OCI-LY1 (cell line): ENCODE measurements around the gene SPAG9.
"Not testable (repeated sequence)": the region's sequence is repeated elsewhere in the genome, so short reads cannot be mapped to it uniquely, and the experiment has no call there.

Experiments used
- H2AFZ ChIP-seq: fragments of 200-600 bp; sonication (generic), shearing (Covaris generic); 2 replicates; pipeline ENCODE4 v1.6.0; 2014; ENCODE audit warnings: antibody characterized with exemption, mild to moderate bottlenecking, low read length
- H3F3A ChIP-seq: fragments of 200-600 bp; sonication (generic), shearing (Covaris generic); 2 replicates; pipeline ENCODE4 v1.6.0; 2014; ENCODE audit warnings: mild to moderate bottlenecking, antibody characterized with exemption, low read length, moderate library complexity; ENCODE audit not compliant: insufficient read depth
- H3K27ac ChIP-seq: fragments of 200-600 bp; sonication (generic); 2 replicates; pipeline ENCODE4 v1.5.1; 2014; ENCODE audit warnings: low read length, mixed run types, mild to moderate bottlenecking, low read depth; ENCODE audit not compliant: poor library complexity, severe bottlenecking
- H3K27me3 ChIP-seq: fragments of 200-600 bp; sonication (generic); 2 replicates; pipeline ENCODE4 v1.6.0; 2014; ENCODE audit warnings: antibody characterized with exemption, mild to moderate bottlenecking, low read length, moderate library complexity; ENCODE audit not compliant: insufficient read depth
- H3K36me3 ChIP-seq: fragments of 200-600 bp; sonication (generic); 2 replicates; pipeline ENCODE4 v1.6.1; 2014; ENCODE audit warnings: mild to moderate bottlenecking, antibody characterized with exemption, low read length, moderate library complexity, mixed read lengths; ENCODE audit not compliant: insufficient read depth
- H3K4me1 ChIP-seq: fragments of 200-600 bp; sonication (generic); 2 replicates; pipeline ENCODE4 v1.5.1; 2014; ENCODE audit warnings: mild to moderate bottlenecking, low read length, moderate library complexity; ENCODE audit not compliant: insufficient read depth, severe bottlenecking
- H3K4me2 ChIP-seq: fragments of 200-600 bp; sonication (generic), shearing (Covaris generic); 2 replicates; pipeline ENCODE4 v1.6.1; 2014; ENCODE audit warnings: low read length
- H3K4me3 ChIP-seq: fragments of 200-600 bp; sonication (generic); 2 replicates; pipeline ENCODE4 v1.5.1; 2014; ENCODE audit warnings: low read length, low read depth, mild to moderate bottlenecking, mixed read lengths; ENCODE audit not compliant: poor library complexity, severe bottlenecking
- H3K79me2 ChIP-seq: fragments of 200-600 bp; shearing (Covaris generic); 2 replicates; pipeline ENCODE4 v1.6.1; 2016; ENCODE audit warnings: mixed run types, low read length, mixed read lengths; ENCODE audit not compliant: insufficient read depth
- H3K9ac ChIP-seq: fragments of 200-600 bp; sonication (generic), shearing (Covaris generic); 2 replicates; pipeline ENCODE4 v1.6.1; 2014; ENCODE audit warnings: mild to moderate bottlenecking, low read length, mixed read lengths
- H3K9me2 ChIP-seq: fragments of 200-600 bp; sonication (generic), shearing (Covaris generic); 2 replicates; pipeline ENCODE4 v1.6.1; 2014; ENCODE audit warnings: low read depth, mild to moderate bottlenecking, low read length, mixed read lengths
- H3K9me3 ChIP-seq: fragments of 200-600 bp; shearing (Covaris generic); 2 replicates; pipeline ENCODE4 v1.6.1; 2014; ENCODE audit warnings: low read length, mixed read lengths
- H4K20me1 ChIP-seq: fragments of 200-600 bp; sonication (generic), shearing (Covaris generic); 2 replicates; pipeline ENCODE4 v1.6.0; 2016; ENCODE audit warnings: mild to moderate bottlenecking, low read length; ENCODE audit not compliant: insufficient read depth
- EZH2 ChIP-seq: fragments of 200-600 bp; sonication (generic), shearing (Covaris generic); IDR thresholded peaks from 2 replicates; pipeline ENCODE4 v1.8.0; 2017; ENCODE audit warnings: borderline replicate concordance, mixed run types, mild to moderate bottlenecking, antibody characterized with exemption, low read length, moderate library complexity, mixed read lengths
- TF ChIP-seq, protein P1 (sequence below): fragments of 200-600 bp; sonication (generic), shearing (Covaris generic); IDR thresholded peaks from 2 replicates; pipeline ENCODE4 v1.5.1; 2017; ENCODE audit warnings: mild to moderate bottlenecking, antibody characterized with exemption, low read length, moderate library complexity, mixed read lengths

Gene SPAG9

DNA sequence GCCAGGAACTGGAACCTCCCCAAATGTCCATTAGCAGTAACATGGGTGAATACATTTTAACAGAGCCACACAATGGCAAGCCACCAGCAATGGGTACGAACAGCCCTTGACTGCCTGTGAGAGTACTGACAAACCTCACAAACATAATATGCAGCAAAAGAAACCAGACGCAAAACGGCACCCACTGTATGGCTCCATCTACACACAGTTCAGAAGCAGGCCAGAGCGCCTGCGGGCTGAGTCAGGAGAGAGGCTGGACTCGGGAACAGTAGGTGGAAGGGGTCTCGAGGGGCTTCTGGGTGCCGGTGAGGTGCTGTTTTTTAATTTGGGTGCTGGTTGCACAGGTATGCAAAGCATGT lies 177.1 kb downstream of the SPAG9 start:
- H3K27me3 ChIP-seq, result no peaks in the 10 kb centered on the region; the same call in none of the 2 replicates
- TF ChIP-seq EZH2, result no peak
- TF ChIP-seq, protein P1, sequence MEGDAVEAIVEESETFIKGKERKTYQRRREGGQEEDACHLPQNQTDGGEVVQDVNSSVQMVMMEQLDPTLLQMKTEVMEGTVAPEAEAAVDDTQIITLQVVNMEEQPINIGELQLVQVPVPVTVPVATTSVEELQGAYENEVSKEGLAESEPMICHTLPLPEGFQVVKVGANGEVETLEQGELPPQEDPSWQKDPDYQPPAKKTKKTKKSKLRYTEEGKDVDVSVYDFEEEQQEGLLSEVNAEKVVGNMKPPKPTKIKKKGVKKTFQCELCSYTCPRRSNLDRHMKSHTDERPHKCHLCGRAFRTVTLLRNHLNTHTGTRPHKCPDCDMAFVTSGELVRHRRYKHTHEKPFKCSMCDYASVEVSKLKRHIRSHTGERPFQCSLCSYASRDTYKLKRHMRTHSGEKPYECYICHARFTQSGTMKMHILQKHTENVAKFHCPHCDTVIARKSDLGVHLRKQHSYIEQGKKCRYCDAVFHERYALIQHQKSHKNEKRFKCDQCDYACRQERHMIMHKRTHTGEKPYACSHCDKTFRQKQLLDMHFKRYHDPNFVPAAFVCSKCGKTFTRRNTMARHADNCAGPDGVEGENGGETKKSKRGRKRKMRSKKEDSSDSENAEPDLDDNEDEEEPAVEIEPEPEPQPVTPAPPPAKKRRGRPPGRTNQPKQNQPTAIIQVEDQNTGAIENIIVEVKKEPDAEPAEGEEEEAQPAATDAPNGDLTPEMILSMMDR, result no peak
- no peak overlapping the region for H2AFZ ChIP-seq
- no peaks in the 10 kb centered on the region for H3K79me2 ChIP-seq
- no peak overlapping the region for H3K4me3 ChIP-seq
- no peaks in the 10 kb centered on the region for H3K9me3 ChIP-seq
- H3F3A ChIP-seq, result no peaks in the 10 kb centered on the region
- H3K4me2 ChIP-seq, result no peak overlapping the region
- H4K20me1 ChIP-seq, result no peaks in the 10 kb centered on the region
- no peak overlapping the region for H3K27ac ChIP-seq
- H3K9me2 ChIP-seq, result no peaks in the 10 kb centered on the region
- no peaks in the 10 kb centered on the region for H3K36me3 ChIP-seq
- no peak overlapping the region for H3K9ac ChIP-seq
- no peaks in the 10 kb centered on the region for H3K4me1 ChIP-seq

DNA sequence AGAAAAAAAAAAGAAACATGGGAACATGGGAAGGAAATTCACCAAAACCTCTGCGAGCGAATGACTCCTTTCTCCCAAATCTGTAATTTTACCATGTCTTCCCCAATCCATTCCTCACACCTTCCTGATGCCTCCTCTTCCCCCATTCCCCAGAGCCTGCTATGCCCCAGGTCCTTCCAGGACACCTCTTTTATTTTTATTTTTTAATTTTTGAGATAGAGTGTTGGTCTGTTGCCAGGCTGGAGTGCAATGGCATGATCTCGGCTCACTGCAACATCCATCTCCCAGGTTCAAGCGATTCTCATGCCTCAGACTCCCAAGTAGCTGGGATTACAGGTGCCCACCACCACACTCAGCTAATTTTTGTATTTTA lies 179.0 kb downstream of the SPAG9 start:
- not testable (repeated sequence) for H3K9me3 ChIP-seq, H4K20me1 ChIP-seq

DNA sequence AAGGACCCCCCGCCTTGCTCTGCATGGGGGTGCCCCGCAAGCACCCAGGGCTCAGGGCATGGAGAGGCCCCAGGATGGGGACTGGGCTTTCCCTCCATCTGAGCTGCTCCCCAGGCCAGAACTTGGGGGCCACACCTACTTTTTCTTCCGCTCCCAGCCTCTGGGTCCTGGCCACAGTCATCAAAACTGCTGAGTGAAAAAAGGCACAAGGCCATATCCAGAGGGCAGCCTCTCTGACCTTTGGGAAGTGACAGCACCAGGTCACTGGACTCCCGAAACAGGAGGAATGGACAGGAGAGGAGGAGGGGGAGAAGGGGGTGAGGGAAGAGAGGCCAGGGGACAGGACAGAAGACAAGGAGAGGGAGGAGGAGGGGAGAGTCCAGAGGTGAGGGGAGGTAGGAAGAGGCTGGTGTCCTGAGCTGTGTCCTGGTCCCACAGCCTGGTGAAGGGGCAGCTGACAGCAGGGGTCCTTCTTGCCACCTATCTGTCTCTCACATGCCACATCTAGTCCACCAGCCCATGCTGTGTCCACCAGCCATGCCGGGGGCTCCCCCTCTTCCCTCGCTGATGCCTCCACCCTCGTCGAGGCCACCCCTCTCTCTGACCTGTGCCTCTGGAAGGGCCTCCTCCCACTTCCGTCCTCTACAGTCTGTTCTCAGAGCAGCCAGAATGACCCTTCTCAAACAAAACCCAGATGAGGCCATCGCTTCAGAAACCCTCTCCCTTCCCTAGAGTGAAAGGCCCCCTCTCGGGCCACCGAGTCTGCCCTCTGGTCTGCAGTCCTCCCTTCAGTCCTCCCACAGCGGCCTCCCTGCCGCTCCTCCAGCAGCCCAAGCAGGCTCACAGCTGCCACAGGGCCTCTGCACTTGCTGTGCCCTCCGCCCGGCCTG lies 180.6 kb downstream of the SPAG9 start:
- no peaks in the 10 kb centered on the region for H3F3A ChIP-seq
- no peak overlapping the region for H3K4me3 ChIP-seq
- no peak for TF ChIP-seq EZH2
- TF ChIP-seq, protein P1, result no peak
- no peaks in the 10 kb centered on the region for H4K20me1 ChIP-seq
- no peaks in the 10 kb centered on the region for H3K79me2 ChIP-seq
- no peak overlapping the region for H2AFZ ChIP-seq
- H3K9ac ChIP-seq, result no peak overlapping the region
- H3K27me3 ChIP-seq, result no peaks in the 10 kb centered on the region; the same call in none of the 2 replicates
- no peaks in the 10 kb centered on the region for H3K36me3 ChIP-seq
- H3K9me3 ChIP-seq, result no peaks in the 10 kb centered on the region
- H3K4me2 ChIP-seq, result no peak overlapping the region
- H3K4me1 ChIP-seq, result no peaks in the 10 kb centered on the region
- H3K27ac ChIP-seq, result no peak overlapping the region
- no peaks in the 10 kb centered on the region for H3K9me2 ChIP-seq

More for the DNA sequence above, 179.0 kb downstream of the SPAG9 start:
- not testable (repeated sequence) for H2AFZ ChIP-seq, H3K9ac ChIP-seq, H3K27me3 ChIP-seq, H3K4me3 ChIP-seq, H3K79me2 ChIP-seq, H3K27ac ChIP-seq, H3K9me2 ChIP-seq, H3K4me1 ChIP-seq, H3K4me2 ChIP-seq, H3K36me3 ChIP-seq, H3F3A ChIP-seq

DNA sequence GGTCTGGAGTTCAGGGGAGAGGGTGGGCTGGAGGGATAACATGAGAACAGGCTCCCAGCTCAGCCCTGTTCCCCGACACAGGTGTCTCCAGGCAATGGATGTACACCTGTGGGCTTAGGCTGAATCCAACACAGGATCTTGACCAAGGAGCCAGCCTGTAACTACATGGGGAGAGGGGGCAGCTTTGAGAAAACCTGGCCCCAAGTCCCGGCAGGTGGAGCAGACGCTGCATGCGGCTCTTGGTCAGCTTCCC lies 181.2 kb downstream of the SPAG9 start:
- TF ChIP-seq, protein P1, result no peak
- no peak for TF ChIP-seq EZH2
- Histone ChIP-seq H2AFZ (no peak overlapping the region), H3K27ac (no peak overlapping the region), H4K20me1 (no peaks in the 10 kb centered on the region), H3K4me3 (no peak overlapping the region), H3K9ac (no peak overlapping the region), H3K9me2 (no peaks in the 10 kb centered on the region), H3K79me2 (no peaks in the 10 kb centered on the region), H3K36me3 (no peaks in the 10 kb centered on the region), H3K9me3 (no peaks in the 10 kb centered on the region), H3K4me1 (no peaks in the 10 kb centered on the region), H3F3A (no peaks in the 10 kb centered on the region), H3K27me3 (no peaks in the 10 kb centered on the region; the same call in none of the 2 replicates), H3K4me2 (no peak overlapping the region)
